Activated CD8-positive, alpha-beta memory T cell treated with anti-CD3 and anti-CD28 coated beads for 4 hours (primary cell): ENCODE data around the gene ACOT13.
A peak's percentile ranks its signal among the peaks of the same experiment; 100 is the strongest.
"Not testable (repeated sequence)": the region's sequence is repeated elsewhere in the genome, so short reads cannot be mapped to it uniquely, and the experiment has no call there.

Experiments
- DNase-seq, 2 donors: peaks; one replicate each; pipeline ENCODE4 v3.0.0-alpha.2; 2020; ENCODE audit warnings: low read depth in 2 of 2

Gene ACOT13

DNA sequence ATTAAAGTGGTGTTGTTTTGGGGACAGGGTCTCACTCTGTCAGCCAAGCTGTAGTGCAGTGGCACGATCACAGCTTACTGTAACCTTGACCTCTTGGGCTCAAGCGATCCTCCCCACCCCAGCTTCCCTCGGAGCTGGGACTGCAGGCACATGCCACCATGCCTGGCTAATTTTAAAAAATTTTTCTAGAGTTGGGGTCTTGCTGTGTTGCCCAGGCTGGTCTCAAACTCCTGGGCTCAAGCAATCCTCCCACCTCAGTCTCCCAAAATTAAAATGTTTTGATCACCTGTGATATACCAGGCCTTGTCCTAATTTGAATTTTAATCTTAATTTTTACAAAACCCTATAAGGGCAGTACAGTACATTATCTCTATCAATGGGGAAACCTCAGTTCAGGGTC, 25.5 kb downstream of the ACOT13 start:
- no peak for DNase-seq

DNA sequence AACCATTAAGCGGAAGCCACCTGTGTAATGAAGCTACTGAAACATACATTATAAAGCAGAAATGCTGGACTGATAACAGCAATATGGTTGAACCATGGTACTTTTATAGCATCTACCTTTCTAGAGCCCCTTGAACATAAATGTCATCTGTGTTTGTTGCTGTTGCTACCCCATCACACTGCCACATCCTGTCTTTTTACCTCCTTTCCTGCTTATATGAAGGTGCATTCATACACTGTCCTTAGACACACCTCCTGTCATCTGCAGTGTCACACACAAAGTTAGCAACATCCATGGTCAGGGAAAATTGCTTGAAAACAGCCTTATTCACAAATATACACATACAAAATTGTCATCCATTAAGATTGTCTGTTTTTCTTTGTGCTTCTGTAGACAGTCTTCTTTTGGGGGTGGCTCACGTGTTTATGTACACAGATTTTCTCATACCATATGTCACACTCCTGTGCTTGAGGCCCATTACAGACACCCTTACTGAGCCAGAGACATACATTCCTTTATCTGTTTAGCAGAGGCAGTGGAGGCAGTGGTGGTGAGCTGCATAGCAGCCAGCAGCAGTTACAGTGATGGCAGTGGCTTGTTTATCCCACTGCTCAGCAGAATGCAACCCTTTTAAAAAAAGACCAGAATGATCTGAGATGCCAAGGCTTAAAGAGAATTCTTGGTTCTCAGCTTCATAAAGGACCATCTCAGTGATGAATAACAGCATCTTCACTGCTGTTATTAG, 26.1 kb downstream of the ACOT13 start:
- no peak for DNase-seq

DNA sequence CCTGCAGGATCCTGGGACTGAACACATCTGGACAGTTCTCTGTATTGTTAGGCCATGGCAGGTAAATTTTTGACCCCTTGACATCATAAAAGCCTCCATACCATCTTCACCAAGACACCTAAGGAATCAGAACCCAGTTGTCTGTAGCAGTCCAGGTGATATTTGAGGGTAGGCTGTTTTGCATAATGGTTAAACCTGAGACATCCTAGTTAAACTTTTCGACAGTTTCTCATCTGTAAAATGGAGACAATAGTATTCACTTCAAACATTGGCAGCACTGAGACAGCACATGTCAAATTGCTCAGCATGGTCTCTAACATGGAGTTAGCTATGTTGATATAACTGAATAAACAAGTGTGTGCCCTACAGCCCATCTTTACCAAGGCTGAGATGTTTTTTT, 27.3 kb downstream of the ACOT13 start:
- no peak for DNase-seq

DNA sequence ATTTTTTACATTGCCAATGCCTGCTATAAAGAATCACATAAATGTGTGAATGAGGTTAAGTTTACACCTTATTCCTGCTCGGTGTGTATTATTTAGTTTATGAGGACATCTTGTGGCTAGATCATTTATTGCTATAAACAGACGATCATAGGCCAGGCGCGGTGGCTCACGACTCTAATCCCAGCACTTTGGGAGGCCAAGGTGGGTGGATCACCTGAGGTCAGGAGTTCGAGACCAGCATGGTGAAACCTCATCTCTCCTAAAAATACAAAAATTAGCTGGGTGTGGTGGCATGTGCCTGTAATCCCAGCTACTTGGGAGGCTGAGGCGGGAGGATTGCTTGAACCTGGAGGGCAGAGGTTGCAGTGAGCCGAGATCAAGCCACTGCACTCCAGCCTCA, 28.8 kb downstream of the ACOT13 start:
- not testable (repeated sequence) for DNase-seq

DNA sequence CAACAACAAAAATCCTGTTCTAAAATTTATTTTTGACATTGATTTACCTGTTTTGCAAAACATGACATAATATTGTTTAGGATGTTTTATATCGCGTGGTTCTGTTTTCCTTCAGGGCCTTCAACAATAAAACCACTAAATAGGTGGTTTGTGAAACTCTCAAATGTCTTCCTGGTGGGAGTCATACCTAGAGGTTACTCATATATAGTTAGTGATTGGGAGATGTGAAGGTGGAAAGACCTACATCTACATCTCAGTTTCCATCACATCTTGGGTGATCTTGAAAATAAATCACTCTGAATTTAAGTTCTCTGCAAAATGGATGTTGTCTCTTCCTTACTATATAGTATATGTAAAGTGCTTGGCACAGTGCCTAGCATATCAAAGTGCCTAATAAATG, 29.2 kb downstream of the ACOT13 start:
- no peak for DNase-seq

DNA sequence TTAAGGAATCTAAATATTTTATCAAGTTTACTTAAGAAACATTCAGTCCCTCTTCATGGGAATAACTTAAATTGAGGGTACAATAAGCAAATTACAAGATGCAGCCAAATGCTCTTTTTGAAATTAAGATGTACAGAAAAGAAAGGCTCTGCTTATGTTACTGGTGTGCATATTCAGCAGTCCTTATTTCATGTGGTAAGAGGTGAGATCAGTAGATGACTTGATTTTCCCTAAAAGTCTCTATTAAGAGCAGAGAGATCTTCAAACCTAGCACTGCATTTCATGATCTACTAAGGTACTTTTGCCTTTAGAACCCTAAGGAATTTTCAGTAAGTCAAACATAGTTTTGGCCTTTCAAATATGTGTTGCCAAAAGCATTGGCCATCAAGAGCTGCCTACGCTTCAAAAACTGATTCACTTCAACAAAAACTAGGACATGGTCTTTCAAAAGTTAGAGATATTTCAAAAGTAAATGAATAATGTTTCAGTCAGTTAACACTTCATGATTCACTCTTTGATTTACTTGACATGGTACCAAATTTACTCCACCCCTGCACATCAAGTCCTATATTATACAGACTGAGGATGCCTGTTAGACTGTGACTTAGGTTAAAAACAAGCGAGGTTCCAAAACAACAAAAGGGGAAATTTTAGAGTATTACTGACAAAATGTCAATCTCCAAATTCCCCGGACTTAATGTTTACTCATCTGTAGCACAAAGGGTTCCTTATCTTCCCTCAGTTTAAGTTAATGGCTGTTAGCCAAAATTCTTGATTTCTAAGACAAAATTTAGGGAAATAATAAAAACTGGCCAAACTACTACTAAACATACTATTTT, 32.9 kb downstream of the ACOT13 start:
- no peak for DNase-seq

DNA sequence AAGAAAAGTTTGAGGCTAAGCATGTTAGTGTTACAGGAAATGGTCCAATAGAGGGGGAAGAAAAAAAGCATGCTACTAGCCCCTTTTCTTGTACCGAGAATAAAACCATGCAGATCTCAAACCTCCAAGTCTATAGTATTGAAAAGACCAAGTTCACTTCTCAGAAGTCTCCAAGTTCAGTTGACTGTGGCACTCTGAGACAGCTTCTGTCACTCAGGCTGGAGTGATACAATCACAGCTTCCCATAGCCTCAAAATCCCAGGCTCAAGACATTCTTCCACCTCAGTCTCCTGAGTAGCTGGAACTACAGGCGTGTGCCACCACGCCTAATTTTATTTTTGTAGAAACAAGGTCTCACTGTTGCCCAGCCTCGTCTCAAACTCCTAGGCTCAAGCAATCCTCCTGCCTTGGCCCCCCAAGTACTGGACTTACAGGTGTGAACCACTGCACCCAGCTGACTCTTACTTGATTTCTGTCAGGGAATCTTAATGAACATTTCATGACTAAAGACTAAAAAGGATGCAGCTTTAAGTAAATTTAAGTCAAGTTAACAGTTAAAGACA, 35.9 kb downstream of the ACOT13 start:
- DNase-seq = no peak

DNA sequence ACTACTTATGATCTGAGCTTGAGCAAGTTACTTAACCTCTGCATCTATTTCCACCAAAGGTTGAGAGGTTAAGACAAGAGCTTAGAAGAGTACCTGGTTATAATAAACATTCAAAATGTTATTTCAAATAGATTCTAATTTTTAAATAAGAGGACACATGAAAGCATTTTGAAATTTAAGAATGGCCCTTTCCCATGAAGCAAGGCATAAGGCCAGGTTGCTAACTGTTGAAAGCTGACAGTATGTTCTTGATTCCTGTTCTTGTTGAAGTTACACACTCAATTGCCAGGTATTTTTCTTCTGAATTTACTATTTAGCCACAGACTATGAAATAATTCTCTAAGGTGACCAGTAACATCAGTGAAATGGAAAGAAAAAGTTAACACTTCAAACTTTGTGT, 37.6 kb downstream of the ACOT13 start:
- DNase-seq = no peak

DNA sequence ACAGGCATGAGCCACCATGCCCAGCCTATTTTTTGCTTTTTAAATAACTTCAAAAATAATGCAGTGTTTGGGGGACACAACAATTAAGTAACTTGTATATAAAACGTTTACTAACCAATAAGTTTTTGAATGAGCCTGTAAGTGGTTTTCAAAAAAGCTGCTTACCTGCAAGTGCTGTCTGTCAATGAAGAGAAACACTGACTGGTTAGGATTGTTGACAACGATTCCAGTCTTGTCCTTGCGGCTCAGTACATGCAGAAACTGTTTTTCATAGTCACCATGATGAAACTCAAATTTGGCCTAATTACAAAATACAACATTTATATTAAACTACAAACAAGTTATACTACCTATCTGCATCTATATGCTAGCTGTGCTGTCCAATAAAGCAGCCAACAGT, 41.7 kb downstream of the ACOT13 start:
- DNase-seq = no peak

DNA sequence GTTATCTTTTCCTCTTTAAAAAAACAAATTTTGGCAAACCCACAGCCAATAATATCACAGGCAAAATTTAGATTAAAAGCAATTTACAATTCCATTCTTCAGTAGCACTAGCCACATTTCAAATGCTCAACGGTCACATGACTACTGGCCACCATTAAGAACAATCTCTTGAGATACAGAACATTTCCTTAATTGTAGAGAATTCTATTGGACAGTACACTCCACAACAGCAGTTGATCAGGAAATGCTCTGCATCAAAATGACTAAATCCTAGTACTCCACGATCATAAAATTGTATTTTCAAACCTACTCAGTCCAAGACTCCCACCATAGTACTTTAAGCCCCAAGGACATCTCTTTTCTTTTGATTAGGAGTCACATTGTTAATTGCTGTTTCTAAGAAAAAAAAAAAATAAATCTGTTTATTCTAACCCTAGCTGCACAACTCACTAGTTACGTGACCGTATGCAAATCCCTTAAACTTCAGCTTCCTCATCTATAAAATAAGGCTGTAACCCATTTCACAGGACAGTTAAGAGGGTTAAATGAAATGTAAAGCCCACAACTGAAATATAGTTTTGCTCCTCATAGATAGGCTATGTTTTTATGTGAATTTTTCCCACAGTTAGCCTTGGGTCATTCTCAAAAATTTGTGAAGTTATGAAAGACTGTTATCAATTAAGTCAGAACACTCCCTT, 42.3 kb downstream of the ACOT13 start:
- no peak for DNase-seq

DNA sequence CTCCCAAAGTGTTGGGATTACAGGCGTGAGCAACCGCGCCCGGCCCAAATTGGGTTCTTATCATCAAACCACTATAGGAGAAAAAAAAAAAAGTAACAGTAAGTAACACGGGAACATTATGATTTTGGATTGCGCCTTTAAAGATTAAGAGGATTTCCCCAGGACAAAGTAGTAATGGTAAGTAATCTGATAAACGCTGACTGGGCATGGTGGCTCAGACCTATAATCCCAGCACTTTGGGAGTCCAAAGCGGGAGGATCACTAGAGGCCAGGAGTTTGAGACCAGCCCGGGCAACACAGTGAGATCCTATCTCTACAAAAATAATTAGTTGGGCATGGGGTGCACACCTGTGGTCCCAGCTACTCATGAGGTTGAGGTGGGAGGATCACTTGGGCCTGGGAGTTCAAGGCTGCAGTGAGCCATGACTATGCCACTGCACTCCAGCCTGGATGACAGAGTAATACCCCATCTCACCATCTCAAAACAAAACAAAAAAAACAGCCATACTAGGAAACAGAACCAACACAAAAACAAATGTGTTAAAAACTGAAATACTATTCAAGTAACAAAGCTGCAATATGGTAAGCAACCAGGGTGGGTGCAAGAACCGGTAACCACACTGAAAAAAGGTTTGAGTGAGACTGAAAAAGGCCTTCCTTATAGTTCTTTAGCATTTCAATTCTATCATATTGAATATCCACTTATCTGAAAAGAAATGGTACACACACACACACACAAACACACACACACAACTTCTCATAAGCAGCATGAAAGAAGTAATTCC, 43.8 kb downstream of the ACOT13 start:
- no peak for DNase-seq

DNA sequence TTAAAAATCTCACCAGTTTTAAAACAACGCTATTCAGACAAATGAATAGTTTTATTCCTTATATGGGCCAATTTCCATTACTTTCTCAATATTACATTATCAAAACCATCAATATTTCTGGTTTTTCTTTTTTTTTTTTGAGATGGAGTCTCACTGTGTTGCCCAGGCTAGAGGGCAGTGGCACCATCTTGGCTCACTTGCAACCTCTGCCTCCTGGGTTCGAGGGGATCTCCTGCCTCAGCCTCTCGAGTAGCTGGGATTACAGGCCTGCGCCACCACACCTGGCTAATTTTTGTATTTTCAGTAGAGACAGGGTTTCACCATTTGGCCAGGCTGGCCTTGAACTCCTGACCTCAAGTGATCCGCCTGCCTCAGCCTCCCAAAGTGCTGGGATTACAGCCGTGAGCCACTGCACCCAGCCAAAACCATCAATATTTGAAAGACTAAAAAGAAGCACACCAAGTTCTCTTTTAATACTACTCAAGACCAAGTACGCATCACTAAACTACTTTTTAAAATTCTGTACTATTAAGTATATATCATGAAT, 49.8 kb downstream of the ACOT13 start:
- DNase-seq = not testable (repeated sequence)

DNA sequence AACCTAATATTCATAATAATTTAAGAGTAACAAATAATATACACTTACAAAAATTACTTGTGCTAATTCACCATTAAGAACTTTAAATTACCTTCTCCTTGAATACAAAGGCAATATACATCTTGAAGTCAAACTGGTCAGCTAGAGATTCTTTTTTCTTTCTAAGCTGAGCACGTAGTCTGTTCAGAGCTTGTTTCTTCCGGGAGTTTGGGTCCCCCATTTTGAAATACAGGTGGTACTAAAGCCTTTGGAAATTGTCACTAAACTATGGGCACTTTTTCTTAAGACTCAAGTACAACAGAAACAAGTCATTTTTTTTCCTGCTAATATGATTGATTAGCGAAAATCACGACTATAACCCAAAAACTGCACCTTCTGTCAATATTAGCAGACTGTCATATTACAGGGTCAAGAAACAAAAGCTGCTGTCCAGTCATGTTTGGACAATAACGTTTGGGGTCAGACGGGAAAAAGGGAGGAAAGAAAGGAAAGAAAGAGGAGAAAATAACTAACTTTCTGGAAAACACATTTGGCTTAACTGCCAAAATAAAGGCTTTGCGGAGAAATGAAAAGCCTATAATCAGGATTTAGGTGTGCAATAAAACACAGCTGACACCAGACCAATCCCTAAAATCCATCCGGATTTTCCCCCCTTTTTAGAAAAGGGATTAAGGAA, 51.7 kb downstream of the ACOT13 start:
- DNase-seq = no peak

DNA sequence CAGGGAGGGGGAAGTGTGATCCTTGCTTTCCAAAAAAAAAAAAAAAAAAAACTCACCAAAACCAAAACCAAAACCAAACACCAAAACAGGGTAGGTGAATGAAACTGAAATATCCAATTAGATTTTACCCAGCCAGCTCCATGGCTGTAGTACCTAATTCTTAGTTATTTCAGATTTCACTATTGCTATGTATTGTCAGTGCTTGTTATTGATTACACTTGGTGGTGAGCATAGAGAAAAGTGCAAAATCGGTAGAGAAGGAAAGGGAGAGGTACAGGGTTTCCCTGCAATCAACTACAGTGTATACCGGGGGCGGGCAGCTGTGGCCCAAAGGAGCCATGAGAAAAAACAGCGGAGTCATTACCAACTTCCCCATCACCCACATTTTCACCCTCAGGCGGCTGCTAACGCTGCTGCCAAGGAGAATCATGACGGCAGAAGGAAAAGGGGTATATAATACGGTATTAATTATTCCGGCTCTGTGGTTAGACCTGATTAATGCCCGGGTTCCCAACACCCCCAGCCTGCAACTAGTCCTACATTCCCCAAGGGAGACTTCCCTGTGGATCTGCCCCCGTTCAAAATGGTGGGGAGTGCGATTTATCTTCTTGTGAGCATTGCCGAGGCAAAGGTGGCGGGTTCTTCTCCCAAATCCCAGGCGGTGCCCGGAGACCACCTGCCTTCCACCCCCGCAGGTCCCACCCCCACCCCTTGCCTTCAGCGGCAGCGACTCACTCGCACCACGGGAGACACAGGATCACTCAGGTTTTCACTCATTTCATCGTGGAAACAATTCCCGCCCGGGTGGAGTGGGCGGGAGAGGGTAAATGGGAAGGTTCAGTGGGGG, 52.5 kb downstream of the ACOT13 start, which contains the start of gene C6orf62:
C6orf62 (minus strand) TSS at position 30 of the 847 bp plus-strand sequence. CDS start 486 bp downstream, outside the sequence.
- DNase-seq = peak; percentile 13 to 19

DNA sequence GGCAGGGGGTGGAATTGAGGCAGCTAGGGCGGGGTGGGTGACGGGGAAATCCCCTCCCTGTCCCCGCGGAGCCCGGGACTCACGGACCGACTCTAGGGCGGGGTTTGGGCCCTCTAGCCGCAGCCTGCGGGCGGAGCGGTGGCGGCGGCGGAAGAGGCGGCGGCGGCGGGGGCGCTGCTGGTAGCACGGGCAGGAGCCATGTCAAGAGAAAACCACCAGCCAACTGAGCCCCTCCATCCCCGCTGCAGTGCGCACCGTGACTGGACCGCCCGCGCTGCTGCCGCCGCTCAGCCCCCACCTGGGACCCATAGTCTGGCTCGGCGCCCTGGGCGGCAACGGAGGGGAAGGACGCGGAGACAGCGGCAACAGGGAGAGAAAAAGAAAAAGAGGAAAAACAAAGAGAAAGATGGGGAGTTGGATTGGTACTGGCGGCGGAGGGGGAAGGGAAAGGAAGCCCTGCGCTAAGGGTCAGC, 53.3 kb downstream of the ACOT13 start:
- DNase-seq = peak; percentile 63 to 71

DNA sequence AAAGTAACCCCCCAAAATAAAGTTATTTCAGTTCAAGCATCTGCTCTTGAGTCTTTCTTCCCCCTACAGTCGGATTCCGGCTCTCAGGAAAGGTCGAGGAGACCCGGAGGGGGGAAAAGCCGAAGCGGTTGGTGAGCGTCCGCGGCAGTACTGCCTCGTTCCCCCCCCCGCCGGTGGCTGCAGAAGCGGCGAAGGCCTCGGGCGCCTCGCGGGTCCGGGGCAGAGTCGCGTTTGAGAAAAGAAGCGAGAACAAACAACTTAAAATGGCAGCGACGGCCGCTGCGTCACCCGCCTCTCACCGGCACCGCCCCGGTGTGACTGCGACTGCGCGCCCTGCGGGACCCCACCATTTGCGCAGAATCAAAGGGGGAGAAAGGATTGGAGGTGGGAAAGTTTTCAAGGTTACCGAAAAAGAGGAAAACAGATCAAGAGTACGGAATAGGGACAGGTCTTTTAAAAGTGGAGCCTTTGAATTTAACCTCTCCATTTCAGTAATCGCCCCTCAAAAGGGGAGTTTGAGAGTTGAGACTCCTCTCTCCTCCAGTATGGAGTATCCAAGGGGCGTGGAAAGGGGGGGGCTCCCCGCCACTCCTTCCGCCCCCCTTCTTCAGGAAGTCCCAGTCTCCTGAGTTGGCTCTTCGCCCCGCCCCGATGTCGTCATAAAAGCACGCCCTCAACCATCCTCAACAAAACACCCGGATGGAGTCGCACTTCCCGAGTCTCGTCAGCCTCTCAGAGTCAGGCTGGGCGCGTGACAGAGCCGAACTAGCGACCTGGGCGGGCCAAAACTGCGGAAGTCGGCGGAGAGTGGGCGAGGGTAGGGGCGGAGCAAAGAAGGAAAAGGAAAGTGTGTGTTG, 54.0 kb downstream of the ACOT13 start:
- peak; percentile 100 for DNase-seq

DNA sequence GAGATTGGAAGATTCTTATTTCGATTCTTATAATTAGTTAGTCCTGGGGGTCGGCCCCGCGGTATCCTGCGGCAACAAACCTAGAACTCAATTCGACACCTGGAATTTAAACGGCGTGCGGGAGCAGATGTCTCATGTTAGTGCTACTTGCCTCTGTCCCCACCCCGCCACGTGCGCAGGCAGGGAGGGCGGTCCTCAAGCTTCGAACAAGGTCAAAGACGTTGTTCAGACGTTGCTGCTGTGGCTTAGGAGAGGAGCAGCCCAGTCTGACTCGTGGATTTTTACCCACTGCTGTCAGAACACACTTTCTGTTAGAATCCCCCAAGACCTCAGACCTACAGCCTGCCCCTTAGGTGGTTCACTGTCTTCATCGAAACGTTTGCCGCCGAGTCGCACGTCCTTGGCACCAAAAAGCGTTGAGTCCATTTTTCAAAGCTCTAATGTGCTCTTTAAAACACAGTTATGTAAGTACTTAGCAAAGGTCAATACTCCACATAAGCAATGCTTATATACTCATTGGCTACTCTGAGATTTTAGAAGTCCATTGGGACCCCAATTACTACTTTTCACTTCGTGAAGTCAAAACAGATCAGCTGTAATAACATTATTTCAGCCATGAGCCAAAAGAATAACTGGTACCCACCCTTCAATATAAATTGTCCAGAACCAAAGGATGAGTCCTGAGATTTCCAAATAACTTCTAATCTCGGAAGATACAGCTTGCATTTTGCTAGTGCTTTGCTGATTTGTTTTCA, 54.8 kb downstream of the ACOT13 start:
- DNase-seq = no peak

DNA sequence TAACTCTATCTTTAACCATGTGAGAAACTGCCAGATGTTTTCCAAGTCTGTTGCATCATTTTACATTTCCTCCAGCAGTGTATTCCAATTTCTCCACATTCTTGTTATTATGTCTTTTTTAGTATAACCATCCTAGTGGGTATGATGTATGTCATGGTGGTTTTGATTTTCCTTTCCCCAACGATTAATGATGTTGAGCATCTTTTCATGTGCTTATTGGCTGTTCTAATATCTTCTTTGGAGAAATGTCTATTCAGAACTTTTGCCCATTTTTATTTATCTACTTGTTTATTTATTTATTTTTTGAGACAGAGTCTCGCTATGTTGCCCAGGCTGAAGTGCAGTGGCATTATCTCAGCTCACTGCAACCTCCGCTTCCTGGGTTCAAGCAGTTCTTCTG, 56.4 kb downstream of the ACOT13 start:
- DNase-seq = no peak
